ENCODE results near the gene ESR1. TPM values are rescaled to one million over a fixed set of nuclear protein-coding genes. Genes with fewer than 3 reads are reported as not detected.

ESR1 gene
- total and polyA plus RNA-seq, 9 donors, result 6.6 to 44.5 (median 18.5) TPM

DNA sequence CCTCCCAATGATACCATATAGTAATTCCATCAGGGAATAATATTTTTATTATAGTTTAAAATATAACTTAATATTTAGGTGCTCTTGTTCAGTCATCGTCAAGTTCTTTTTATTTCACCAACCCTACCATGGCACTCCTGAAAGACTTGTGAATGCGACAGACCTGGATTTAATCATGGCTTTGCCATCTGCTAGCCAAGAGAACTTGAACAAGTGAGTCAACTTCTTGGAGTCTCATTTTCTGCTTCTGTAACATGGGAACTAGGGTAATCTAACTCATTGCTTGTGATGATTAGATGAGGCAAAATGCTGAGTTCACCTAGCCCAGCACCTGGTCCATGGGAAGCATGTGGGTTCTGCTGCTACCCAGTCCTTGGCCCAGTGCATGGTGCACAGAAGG lies 62.9 kb downstream of the ESR1 start:
- WGBS, 3 donors, result 88 to 97% (median 97%) methylated on average over 2 of the region's 2 CpGs
- Histone ChIP-seq H3K27ac (no peak overlapping the region), H3K36me3 (no peaks in the 10 kb centered on the region), H3K4me3 (no peak overlapping the region), H3K9me3 (no peaks in the 10 kb centered on the region), H3K27me3 (no peaks in the 10 kb centered on the region), H3K4me1 (ENCODE audit: insufficient read depth) (peaks cover 3% of the 10 kb centered on the region)
- no peak for DNase-seq
- intact Hi-C loops (cut with DNase I), result no loop called here
- TF ChIP-seq, protein P1, sequence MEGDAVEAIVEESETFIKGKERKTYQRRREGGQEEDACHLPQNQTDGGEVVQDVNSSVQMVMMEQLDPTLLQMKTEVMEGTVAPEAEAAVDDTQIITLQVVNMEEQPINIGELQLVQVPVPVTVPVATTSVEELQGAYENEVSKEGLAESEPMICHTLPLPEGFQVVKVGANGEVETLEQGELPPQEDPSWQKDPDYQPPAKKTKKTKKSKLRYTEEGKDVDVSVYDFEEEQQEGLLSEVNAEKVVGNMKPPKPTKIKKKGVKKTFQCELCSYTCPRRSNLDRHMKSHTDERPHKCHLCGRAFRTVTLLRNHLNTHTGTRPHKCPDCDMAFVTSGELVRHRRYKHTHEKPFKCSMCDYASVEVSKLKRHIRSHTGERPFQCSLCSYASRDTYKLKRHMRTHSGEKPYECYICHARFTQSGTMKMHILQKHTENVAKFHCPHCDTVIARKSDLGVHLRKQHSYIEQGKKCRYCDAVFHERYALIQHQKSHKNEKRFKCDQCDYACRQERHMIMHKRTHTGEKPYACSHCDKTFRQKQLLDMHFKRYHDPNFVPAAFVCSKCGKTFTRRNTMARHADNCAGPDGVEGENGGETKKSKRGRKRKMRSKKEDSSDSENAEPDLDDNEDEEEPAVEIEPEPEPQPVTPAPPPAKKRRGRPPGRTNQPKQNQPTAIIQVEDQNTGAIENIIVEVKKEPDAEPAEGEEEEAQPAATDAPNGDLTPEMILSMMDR (IDR thresholded peaks at IDR 0.05), result no peak
- TF ChIP-seq EP300 (IDR thresholded peaks at IDR 0.05), result no peak
- no peak for TF ChIP-seq POLR2A (IDR thresholded peaks at IDR 0.05)

- intact Hi-C loops (cut with DNase I), result no loop called here
Observed at GRCh38 chr6:151875524-151875923, 68.0 kb downstream of the ESR1 start.

GRCh38 chr6:151876122-151876521 lies 68.6 kb downstream of the ESR1 start:
- Histone ChIP-seq H3K4me3 (no peak overlapping the region), H3K9me3 (no peaks in the 10 kb centered on the region), H3K27me3 (no peaks in the 10 kb centered on the region), H3K27ac (no peak overlapping the region), H3K36me3 (no peaks in the 10 kb centered on the region), H3K4me1 (ENCODE audit: insufficient read depth) (peaks cover 1% of the 10 kb centered on the region)
- intact Hi-C loops (cut with DNase I), result no loop called here
- no peak for DNase-seq
- WGBS, 3 donors, result 84 to 86% (median 85%) methylated on average over 6 of the region's 6 CpGs
- TF ChIP-seq, protein P1 (IDR thresholded peaks at IDR 0.05), result no peak
- no peak for TF ChIP-seq POLR2A (IDR thresholded peaks at IDR 0.05)
- TF ChIP-seq EP300 (IDR thresholded peaks at IDR 0.05), result no peak

More at GRCh38 chr6:151875524-151875923, 68.0 kb downstream of the ESR1 start:
- Histone ChIP-seq H3K4me1 (ENCODE audit: insufficient read depth) (peaks cover 1% of the 10 kb centered on the region), H3K27ac (no peak overlapping the region), H3K36me3 (no peaks in the 10 kb centered on the region), H3K9me3 (no peaks in the 10 kb centered on the region), H3K4me3 (no peak overlapping the region), H3K27me3 (no peaks in the 10 kb centered on the region)
- WGBS, 3 donors, result 0 to 44% (median 2%) methylated on average over 1 of the region's 1 CpG
- TF ChIP-seq, protein P1 (IDR thresholded peaks at IDR 0.05), result no peak
- TF ChIP-seq EP300 (IDR thresholded peaks at IDR 0.05), result no peak
- no peak for TF ChIP-seq POLR2A (IDR thresholded peaks at IDR 0.05)
- no peak for DNase-seq

- H3K9me3 ChIP-seq, result no peaks in the 10 kb centered on the region
- intact Hi-C loops (cut with DNase I), result no loop called here
- H3K36me3 ChIP-seq, result no peaks in the 10 kb centered on the region
- H3K4me1 ChIP-seq (ENCODE audit: insufficient read depth), result peaks cover 1% of the 10 kb centered on the region
- DNase-seq, result no peak
- TF ChIP-seq POLR2A (IDR thresholded peaks at IDR 0.05), result no peak
- TF ChIP-seq, protein P1 (IDR thresholded peaks at IDR 0.05), result no peak
- no peak for TF ChIP-seq EP300 (IDR thresholded peaks at IDR 0.05)
- WGBS, 3 donors, result 89 to 98% (median 92%) methylated on average over 3 of the region's 3 CpGs
- H3K4me3 ChIP-seq, result no peak overlapping the region
- no peak overlapping the region for H3K27ac ChIP-seq
- H3K27me3 ChIP-seq, result no peaks in the 10 kb centered on the region
Observed at GRCh38 chr6:151877458-151877857, 70.0 kb downstream of the ESR1 start.
